HepG2 (cell line): ENCODE results near the gene RASA4B. TPM values are rescaled to one million over a fixed set of nuclear protein-coding genes. Genes with fewer than 3 reads are reported as not detected.

Experiments
- ELF1 ChIP-seq: sonication (generic); formaldehyde crosslinking; IDR thresholded peaks from 2 replicates; pipeline ENCODE4 v1.4.0; 2020; ENCODE audit warnings: missing genetic modification reagents
- ELF3 ChIP-seq: IDR thresholded peaks from 2 replicates; pipeline ENCODE4 v1.6.1; 2016; ENCODE audit warnings: missing genetic modification reagents, missing compliant biosample characterization
- HCFC1 ChIP-seq: fragments of 150-350 bp; IDR thresholded peaks from 2 replicates; pipeline ENCODE4 v1.6.1; 2014; ENCODE audit warnings: low read depth, low read length
- HDAC2 ChIP-seq: sonication (generic); formaldehyde crosslinking; IDR thresholded peaks from 2 replicates; pipeline ENCODE4 v1.4.0; 2020; ENCODE audit warnings: missing genetic modification reagents
- HES4 ChIP-seq: sonication (generic); formaldehyde crosslinking; IDR thresholded peaks from 2 replicates; pipeline ENCODE4 v1.9.0; 2021; ENCODE audit warnings: mild to moderate bottlenecking, missing genetic modification reagents, borderline replicate concordance
- MTF2 ChIP-seq: sonication (generic); formaldehyde crosslinking; IDR thresholded peaks from 2 replicates; pipeline ENCODE4 v1.5.0; 2020; ENCODE audit warnings: missing genetic modification reagents, borderline replicate concordance
- NONO ChIP-seq, 2 experiments: fragments of 450-650 bp in 1 of 2; sonication (generic) in 1 of 2; formaldehyde crosslinking in 1 of 2; IDR thresholded peaks in 1 of 2; conservative IDR thresholded peaks in 1 of 2; 2 replicates each; pipeline versions ENCODE4 v1.6.1 to v1.8.0; 2017 to 2022; ENCODE audit warnings: mild to moderate bottlenecking in 1 of 2, missing genetic modification reagents in 1 of 2, moderate library complexity in 1 of 2
- SPEN ChIP-seq: sonication (generic); formaldehyde crosslinking; IDR thresholded peaks from 2 replicates; pipeline ENCODE4 v1.5.1; 2020; ENCODE audit warnings: low read depth, mild to moderate bottlenecking, missing genetic modification reagents
- YY1 ChIP-seq: IDR thresholded peaks from 2 replicates; pipeline ENCODE4 v1.6.1; 2011; ENCODE audit warnings: low read length, low read depth, moderate library complexity, mild to moderate bottlenecking; ENCODE audit not compliant: insufficient read depth, insufficient replicate concordance
- ZBTB21 ChIP-seq: sonication (generic); formaldehyde crosslinking; IDR thresholded peaks from 2 replicates; pipeline ENCODE4 v1.4.0; 2020; ENCODE audit warnings: missing genetic modification reagents
- ZNF441 ChIP-seq: sonication (generic); formaldehyde crosslinking; IDR thresholded peaks from 2 replicates; pipeline ENCODE4 v1.7.0; 2021; ENCODE audit warnings: missing genetic modification reagents, borderline replicate concordance
- ZNF547 ChIP-seq: sonication (generic); formaldehyde crosslinking; IDR thresholded peaks from 2 replicates; pipeline ENCODE4 v1.5.1; 2020; ENCODE audit warnings: mild to moderate bottlenecking, missing genetic modification reagents
- ZNF577 ChIP-seq: sonication (generic); formaldehyde crosslinking; IDR thresholded peaks from 2 replicates; pipeline ENCODE4 v1.4.0; 2020; ENCODE audit warnings: mild to moderate bottlenecking, low read depth, missing genetic modification reagents, borderline replicate concordance
- ZNF652 ChIP-seq: IDR thresholded peaks from 2 replicates; pipeline ENCODE4 v1.6.1; 2016; ENCODE audit warnings: low read depth, borderline replicate concordance
- ZNF766 ChIP-seq: sonication (generic); formaldehyde crosslinking; IDR thresholded peaks from 2 replicates; pipeline ENCODE4 v1.5.0; 2020; ENCODE audit warnings: missing genetic modification reagents, borderline replicate concordance
- polyA plus RNA-seq, 8 experiments: library from polyadenylated mRNA; depleted of rRNA in 3 of 8; stranded (reverse) in 7 of 8; unstranded in 1 of 8; fragments of >200 nt; fragmentation: Illumina TruSeq in 4 of 8; extraction: Trizol in 4 of 8; gene quantifications; 2 replicates each; pipeline versions ENCODE4 v1.2.1 to v1.2.3, GENCODE V29; 2011 to 2016; ENCODE audit warnings: low read depth in 4 of 8, missing spikeins in 1 of 8, mixed read lengths in 1 of 8; ENCODE audit not compliant: insufficient read depth in 1 of 8
- total RNA-seq, 5 experiments: library from RNA; depleted of rRNA; stranded (reverse); fragments of >200 nt; fragmentation: Illumina TruSeq; extraction: Trizol; gene quantifications; 2 replicates each; pipeline ENCODE4 v1.2.3, GENCODE V29; 2016; ENCODE audit warnings: low read depth in 1 of 5
- TF ChIP-seq, protein P1 (sequence below): sonication (generic); formaldehyde crosslinking; IDR thresholded peaks from 2 replicates; pipeline ENCODE4 v1.4.0; 2020; ENCODE audit warnings: missing genetic modification reagents
- TF ChIP-seq, protein P2 (sequence below): sonication (generic); formaldehyde crosslinking; IDR thresholded peaks from 2 replicates; pipeline ENCODE4 v1.5.1; 2020; ENCODE audit warnings: missing genetic modification reagents, mild to moderate bottlenecking, borderline replicate concordance
- TF ChIP-seq, protein P3 (sequence below): sonication (generic); formaldehyde crosslinking; IDR thresholded peaks from 2 replicates; pipeline ENCODE4 v1.8.0; 2022; ENCODE audit warnings: missing genetic modification reagents, mild to moderate bottlenecking, borderline replicate concordance
- TF ChIP-seq, protein P4 (sequence below): sonication (generic); formaldehyde crosslinking; IDR thresholded peaks from 2 replicates; pipeline ENCODE4 v1.4.0; 2020; ENCODE audit warnings: missing genetic modification reagents, borderline replicate concordance
- TF ChIP-seq, protein P5 (sequence below): sonication (generic); formaldehyde crosslinking; IDR thresholded peaks from 2 replicates; pipeline ENCODE4 v1.4.0; 2020; ENCODE audit warnings: low read depth, mild to moderate bottlenecking, missing genetic modification reagents

Gene RASA4B
- total and polyA plus RNA-seq, 2 of the 13 experiments (the other 11 are each of a cell fraction or from before 2014, with no cell fraction given), result 0.82 to 1.3 TPM

DNA sequence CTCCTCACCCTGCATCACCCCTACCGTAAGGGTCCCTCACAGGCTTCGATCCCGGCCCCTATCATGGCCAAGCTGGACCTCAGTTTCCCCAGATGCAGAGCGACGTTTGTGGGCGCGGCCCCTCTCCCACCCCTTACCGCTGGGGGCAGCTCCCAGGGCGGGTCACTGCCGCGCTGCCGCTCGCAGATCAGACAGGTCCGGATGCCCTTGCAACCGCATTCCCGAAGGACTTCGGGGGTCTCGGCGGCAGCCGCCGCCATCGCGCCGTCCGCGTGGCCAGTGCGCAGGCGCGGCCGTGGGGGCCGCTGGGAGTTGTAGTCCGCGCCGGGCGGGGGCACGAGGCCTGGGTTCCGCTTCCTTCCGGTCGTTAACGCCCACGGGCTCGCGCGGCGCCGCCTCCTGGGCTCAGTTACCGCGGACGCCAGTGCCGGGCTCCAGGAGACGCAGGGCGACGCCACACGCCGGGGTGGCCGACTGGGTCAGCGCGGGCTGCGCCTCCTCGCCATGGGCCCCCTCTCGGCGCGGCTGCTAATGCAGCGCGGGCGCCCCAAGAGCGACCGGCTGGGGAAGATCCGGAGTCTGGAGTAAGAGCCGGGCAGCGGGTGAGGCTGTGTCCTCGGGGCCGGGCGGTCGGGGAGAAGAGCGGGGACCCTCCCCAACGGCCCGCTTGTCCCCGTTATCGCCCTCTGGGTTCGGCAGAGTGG, 52.8 kb downstream of the RASA4B start, which contains the start of the genes ALKBH4 and LRWD1 (continued):
- no peak for TF ChIP-seq NONO (IDR thresholded peaks at IDR 0.05)
- peak; percentile 80 for TF ChIP-seq NONO (CRISPR knock-in tag; conservative IDR thresholded peaks at IDR 0.05)
- TF ChIP-seq ZNF547 (CRISPR knock-in tag), result no peak; the same call in 1 of the 2 replicates
- no peak for TF ChIP-seq ZNF577
- peak; percentile 65; the same call in 1 of the 2 replicates for TF ChIP-seq ELF1 (CRISPR knock-in tag)
- TF ChIP-seq, protein P1, sequence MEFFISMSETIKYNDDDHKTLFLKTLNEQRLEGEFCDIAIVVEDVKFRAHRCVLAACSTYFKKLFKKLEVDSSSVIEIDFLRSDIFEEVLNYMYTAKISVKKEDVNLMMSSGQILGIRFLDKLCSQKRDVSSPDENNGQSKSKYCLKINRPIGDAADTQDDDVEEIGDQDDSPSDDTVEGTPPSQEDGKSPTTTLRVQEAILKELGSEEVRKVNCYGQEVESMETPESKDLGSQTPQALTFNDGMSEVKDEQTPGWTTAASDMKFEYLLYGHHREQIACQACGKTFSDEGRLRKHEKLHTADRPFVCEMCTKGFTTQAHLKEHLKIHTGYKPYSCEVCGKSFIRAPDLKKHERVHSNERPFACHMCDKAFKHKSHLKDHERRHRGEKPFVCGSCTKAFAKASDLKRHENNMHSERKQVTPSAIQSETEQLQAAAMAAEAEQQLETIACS (CRISPR knock-in tag), result peak; percentile 66
- peak; percentile 88 for TF ChIP-seq ZNF766 (CRISPR knock-in tag)
- TF ChIP-seq ZNF652 (CRISPR knock-in tag), result no peak
- TF ChIP-seq ELF3 (CRISPR knock-in tag), result peak; percentile 58; the same call in 1 of the 2 replicates
- TF ChIP-seq, protein P2, sequence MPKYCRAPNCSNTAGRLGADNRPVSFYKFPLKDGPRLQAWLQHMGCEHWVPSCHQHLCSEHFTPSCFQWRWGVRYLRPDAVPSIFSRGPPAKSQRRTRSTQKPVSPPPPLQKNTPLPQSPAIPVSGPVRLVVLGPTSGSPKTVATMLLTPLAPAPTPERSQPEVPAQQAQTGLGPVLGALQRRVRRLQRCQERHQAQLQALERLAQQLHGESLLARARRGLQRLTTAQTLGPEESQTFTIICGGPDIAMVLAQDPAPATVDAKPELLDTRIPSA, result no peak
- TF ChIP-seq, protein P3, sequence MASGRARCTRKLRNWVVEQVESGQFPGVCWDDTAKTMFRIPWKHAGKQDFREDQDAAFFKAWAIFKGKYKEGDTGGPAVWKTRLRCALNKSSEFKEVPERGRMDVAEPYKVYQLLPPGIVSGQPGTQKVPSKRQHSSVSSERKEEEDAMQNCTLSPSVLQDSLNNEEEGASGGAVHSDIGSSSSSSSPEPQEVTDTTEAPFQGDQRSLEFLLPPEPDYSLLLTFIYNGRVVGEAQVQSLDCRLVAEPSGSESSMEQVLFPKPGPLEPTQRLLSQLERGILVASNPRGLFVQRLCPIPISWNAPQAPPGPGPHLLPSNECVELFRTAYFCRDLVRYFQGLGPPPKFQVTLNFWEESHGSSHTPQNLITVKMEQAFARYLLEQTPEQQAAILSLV (CRISPR knock-in tag), result peak; percentile 94; the same call in 1 of the 2 replicates
- TF ChIP-seq MTF2 (CRISPR knock-in tag), result peak; percentile 67; the same call in 1 of the 2 replicates
- no peak; the same call in 1 of the 2 replicates for TF ChIP-seq ZNF441 (CRISPR knock-in tag)
- TF ChIP-seq, protein P4, sequence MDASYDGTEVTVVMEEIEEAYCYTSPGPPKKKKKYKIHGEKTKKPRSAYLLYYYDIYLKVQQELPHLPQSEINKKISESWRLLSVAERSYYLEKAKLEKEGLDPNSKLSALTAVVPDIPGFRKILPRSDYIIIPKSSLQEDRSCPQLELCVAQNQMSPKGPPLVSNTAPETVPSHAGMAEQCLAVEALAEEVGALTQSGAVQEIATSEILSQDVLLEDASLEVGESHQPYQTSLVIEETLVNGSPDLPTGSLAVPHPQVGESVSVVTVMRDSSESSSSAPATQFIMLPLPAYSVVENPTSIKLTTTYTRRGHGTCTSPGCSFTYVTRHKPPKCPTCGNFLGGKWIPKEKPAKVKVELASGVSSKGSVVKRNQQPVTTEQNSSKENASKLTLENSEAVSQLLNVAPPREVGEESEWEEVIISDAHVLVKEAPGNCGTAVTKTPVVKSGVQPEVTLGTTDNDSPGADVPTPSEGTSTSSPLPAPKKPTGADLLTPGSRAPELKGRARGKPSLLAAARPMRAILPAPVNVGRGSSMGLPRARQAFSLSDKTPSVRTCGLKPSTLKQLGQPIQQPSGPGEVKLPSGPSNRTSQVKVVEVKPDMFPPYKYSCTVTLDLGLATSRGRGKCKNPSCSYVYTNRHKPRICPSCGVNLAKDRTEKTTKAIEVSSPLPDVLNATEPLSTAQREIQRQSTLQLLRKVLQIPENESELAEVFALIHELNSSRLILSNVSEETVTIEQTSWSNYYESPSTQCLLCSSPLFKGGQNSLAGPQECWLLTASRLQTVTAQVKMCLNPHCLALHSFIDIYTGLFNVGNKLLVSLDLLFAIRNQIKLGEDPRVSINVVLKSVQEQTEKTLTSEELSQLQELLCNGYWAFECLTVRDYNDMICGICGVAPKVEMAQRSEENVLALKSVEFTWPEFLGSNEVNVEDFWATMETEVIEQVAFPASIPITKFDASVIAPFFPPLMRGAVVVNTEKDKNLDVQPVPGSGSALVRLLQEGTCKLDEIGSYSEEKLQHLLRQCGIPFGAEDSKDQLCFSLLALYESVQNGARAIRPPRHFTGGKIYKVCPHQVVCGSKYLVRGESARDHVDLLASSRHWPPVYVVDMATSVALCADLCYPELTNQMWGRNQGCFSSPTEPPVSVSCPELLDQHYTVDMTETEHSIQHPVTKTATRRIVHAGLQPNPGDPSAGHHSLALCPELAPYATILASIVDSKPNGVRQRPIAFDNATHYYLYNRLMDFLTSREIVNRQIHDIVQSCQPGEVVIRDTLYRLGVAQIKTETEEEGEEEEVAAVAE, result no peak; the same call in 1 of the 2 replicates
- TF ChIP-seq HCFC1, result peak; percentile 92
- no peak for TF ChIP-seq ZBTB21
- TF ChIP-seq HES4 (CRISPR knock-in tag), result peak; percentile 81; the same call in 1 of the 2 replicates
- TF ChIP-seq YY1, result peak; percentile 94
- peak; percentile 54 for TF ChIP-seq HDAC2
- TF ChIP-seq, protein P5, sequence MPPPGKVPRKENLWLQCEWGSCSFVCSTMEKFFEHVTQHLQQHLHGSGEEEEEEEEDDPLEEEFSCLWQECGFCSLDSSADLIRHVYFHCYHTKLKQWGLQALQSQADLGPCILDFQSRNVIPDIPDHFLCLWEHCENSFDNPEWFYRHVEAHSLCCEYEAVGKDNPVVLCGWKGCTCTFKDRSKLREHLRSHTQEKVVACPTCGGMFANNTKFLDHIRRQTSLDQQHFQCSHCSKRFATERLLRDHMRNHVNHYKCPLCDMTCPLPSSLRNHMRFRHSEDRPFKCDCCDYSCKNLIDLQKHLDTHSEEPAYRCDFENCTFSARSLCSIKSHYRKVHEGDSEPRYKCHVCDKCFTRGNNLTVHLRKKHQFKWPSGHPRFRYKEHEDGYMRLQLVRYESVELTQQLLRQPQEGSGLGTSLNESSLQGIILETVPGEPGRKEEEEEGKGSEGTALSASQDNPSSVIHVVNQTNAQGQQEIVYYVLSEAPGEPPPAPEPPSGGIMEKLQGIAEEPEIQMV (CRISPR knock-in tag), result peak; percentile 78; the same call in 1 of the 2 replicates
- peak; percentile 87 for TF ChIP-seq SPEN (CRISPR knock-in tag)
